22Rv1 (cell line): ENCODE data around the gene EFNA2.

Experiments used
- CTCF ChIP-seq: fragments of 450-650 bp; IDR thresholded peaks from 2 replicates; pipeline ENCODE4 v1.5.1; 2017; ENCODE audit warnings: mild to moderate bottlenecking
- ZFX ChIP-seq: fragments of 450-650 bp; IDR thresholded peaks from 2 replicates; pipeline ENCODE4 v1.6.1; 2017; ENCODE audit warnings: antibody characterized with exemption, borderline replicate concordance

GRCh38 chr19:1253514-1254080 lies 32.1 kb upstream of the EFNA2 start:
- TF ChIP-seq CTCF (no peak), ZFX (no peak)
